GM12873 (cell line): ENCODE measurements around the gene MIOX.

Source experiments
- TF ChIP-seq, protein P1 (sequence below): IDR thresholded peaks from 2 replicates; pipeline ENCODE4 v1.5.1; 2012; ENCODE audit warnings: low read depth, mild to moderate bottlenecking, moderate library complexity, low read length, control low read depth; ENCODE audit not compliant: insufficient read depth; ENCODE audit errors: missing control alignments

MIOX gene

DNA sequence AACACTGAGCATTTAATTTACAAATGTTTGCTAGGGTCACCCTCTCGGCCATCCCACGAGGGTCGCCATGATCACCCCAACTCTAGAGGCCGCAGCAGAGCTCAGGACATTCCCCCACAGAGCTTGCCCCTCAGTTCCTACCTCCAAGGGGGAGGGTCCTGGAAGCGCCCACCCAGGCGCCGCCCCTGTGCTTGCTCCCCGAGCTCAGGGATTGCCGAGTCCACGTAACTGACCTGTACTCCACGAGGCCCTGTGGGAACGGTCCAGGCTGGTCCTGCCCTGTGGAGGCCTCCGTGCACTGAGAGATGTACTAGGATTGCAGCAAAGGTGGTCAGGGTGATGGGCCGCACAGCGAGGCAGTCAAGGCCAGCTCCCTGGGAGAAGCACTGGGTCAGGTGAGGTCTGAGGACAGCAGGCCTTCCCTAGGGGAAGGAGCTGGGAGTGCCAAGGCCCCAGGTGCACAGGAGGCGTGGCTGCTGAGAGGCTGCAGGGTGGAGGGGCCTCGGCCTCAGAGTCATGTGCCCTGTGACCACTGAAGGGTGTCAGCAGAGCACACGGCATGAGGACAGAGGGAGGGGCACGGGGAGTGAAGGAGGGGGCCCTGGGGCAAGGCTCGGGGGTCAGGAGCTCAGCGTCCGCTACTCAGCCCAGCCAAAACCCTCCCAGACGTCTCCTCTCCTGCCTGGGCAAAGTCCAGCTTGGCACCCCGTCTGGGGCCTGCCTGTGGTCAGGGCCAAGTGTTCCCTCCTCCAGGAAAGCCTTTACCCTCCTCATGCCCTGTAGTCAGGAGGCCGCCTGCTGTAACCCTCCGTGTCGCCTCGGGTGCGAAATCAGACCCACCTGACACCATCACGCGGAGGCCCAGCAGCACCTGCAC lies 2.4 kb upstream of the MIOX start:
- TF ChIP-seq, protein P1, sequence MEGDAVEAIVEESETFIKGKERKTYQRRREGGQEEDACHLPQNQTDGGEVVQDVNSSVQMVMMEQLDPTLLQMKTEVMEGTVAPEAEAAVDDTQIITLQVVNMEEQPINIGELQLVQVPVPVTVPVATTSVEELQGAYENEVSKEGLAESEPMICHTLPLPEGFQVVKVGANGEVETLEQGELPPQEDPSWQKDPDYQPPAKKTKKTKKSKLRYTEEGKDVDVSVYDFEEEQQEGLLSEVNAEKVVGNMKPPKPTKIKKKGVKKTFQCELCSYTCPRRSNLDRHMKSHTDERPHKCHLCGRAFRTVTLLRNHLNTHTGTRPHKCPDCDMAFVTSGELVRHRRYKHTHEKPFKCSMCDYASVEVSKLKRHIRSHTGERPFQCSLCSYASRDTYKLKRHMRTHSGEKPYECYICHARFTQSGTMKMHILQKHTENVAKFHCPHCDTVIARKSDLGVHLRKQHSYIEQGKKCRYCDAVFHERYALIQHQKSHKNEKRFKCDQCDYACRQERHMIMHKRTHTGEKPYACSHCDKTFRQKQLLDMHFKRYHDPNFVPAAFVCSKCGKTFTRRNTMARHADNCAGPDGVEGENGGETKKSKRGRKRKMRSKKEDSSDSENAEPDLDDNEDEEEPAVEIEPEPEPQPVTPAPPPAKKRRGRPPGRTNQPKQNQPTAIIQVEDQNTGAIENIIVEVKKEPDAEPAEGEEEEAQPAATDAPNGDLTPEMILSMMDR = no peak

DNA sequence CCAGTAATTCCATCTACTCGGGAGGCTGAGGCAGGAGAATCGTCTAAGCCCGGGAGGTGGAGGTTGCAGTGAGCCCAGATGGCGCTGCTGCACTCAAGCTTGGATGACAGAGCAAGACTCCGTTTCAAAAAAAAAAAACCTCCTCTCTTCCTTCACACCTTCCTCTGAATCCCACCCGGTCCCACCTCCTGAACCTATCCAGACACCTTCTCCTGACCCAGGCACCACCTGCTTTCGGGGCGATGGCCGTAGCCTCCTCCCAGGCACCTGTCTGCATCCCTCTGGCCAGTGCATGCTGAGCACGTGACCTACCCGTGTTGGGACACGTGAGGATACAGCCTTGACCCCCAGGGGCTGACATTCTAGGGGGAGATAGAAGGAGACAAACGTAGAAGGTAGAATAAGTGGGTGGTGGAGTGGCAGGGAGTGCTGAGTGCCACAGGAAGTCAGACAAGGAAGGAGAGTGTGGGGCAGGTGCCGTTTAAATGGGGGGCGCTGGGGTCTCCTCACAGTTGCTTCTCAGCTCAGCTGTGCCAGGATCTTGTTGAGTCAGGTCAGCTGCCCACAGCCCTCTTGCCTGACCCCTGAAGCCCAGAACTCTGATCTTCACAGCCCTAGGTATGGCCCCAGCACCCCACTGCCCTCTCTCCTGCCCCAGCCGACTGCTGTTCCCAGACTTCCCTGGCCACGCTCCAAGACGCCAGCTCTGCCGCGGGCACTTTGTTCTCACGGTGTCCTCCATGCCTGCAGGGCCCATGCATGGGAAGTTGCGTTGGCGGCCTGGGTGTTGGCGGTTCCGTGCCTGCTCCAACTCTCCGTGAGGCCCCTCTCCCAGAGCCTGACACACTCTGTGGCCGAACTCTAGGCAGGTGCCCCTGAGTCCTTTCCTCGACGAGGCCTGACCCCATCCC lies 1.2 kb upstream of the MIOX start:
- TF ChIP-seq, protein P1 = no peak

DNA sequence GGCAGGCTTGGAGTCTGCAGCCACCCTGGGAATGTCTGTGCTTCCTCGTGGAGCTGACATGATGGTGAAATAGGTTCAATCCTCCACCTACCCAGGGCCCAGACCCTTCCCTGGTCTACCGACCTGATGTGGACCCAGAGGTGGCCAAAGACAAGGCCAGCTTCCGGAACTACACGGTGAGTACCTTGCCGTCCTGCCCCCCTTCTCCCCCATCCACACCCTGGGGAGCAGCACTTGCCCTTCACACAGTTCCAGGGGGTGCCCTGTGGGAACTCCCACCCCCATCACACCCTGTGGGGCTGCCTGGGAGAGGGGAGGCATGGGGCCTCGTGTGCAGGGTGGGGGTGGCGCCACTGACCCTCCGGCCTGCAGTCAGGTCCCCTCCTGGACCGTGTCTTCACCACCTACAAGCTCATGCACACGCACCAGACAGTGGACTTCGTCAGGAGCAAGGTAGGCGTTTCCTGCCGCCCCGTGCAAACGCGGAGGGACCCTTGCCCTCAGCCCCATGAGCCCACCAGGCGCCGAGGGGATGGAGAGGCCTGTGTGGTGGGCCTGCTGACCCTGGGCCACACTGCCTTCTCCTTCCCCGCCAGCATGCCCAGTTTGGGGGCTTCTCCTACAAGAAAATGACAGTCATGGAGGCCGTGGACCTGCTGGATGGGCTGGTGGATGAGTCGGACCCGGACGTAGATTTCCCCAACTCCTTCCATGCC lies 789 bp downstream of the MIOX start:
- TF ChIP-seq, protein P1 = no peak

DNA sequence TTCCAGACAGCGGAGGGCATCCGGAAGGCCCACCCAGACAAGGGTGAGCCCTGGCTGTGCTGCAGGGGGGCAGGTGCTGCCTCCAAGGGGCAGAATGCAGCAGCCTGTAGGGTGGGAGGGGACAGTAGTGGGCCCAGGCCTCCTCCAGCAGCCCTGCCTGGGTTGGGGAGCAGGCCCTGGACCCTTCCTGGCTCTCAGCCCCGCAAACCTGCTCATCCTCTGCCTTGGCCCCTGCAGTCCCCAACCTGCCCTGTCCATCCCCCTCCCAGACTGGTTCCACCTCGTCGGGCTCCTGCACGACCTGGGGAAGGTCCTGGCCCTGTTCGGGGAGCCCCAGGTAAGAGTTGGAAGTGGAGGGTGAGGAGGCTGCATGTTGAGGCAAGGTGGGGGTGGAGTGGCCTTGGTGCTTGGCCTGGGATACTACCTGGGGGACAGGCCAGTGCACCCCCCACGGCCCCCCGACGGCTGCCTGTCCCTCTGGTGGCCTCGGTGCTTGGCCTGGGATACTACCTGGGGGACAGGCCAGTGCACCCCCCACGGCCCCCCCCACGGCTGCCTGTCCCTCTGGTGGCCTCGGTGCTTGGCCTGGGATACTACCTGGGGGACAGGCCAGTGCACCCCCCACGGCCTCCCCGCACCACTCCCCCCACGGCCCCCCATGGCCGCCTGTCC lies 1.5 kb downstream of the MIOX start:
- TF ChIP-seq, protein P1 = no peak

DNA sequence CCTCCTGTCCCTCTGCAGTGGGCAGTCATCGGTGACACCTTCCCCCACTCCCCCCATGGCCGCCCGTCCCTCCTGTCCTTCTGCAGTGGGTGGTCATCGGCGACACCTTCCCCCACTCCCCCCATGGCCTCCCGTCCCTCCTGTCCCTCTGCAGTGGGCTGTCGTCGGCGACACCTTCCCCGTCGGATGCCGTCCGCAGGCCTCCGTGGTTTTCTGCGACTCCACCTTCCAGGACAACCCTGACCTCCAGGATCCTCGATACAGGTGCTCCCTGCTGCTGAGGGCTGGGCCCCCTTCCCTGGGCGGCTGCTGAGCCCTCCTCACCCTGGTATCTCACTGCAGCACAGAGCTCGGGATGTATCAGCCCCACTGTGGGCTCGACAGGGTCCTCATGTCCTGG lies 2.2 kb downstream of the MIOX start:
- TF ChIP-seq, protein P1 = no peak

DNA sequence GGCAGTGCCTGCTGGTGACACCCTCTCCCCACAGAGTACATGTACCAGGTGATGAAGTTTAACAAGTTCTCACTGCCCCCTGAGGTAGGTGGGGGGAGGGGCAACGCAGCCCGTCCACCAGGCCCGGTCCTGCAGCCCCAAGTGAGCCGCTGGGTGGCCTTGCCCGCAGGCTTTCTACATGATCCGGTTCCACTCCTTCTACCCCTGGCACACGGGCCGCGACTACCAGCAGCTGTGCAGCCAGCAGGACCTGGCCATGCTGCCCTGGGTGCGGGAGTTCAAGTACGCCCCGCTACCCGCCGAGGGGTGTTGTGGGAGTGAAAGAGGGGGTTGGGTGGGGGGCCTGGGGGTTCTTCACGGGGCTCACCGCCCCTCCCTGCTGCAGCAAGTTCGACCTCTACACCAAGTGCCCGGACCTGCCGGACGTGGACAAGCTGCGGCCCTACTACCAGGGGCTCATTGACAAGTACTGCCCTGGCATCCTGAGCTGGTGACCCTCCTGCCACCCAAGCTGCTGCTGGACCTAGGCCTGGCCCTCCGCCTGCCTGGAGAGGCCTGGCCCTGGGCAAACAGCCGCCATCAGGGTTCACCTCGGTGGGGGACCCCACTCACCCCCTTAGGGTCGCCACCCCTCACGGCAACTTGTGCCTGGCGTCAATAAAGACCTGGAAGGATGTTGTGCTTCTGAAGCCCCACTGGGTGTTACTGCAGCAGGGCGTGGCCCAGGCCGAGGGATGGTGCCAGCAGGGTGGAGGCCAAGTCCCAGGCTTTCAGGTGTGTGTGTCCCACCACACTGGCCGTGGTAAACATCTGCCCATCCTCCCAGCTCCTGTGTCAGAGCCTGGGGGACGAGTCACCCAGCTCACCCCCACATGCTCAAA lies 2.9 kb downstream of the MIOX start:
- TF ChIP-seq, protein P1 = no peak
